ENCODE results near the gene TBC1D1.

DNA sequence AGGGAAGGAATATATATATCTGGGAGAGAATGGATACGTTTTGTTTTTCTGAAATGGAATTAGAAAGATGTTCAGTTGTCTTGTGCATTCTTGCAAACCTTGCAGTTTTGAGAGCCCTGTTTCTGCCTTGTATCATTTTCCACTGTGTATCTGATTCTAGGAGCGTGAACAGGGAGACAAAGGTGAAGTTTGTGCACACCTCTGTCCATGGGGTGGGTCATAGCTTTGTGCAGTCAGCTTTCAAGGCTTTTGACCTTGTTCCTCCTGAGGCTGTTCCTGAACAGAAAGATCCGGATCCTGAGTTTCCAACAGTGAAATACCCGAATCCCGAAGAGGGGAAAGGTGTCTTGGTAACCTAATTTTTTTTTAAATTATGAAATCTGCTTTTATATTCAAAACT, 46.7 kb upstream of the TBC1D1 start:
- TF ChIP-seq TAF1 (IDR thresholded peaks at IDR 0.05; ENCODE audit: borderline replicate concordance, insufficient read depth, low read length), result no peak
- TF ChIP-seq, protein P1, sequence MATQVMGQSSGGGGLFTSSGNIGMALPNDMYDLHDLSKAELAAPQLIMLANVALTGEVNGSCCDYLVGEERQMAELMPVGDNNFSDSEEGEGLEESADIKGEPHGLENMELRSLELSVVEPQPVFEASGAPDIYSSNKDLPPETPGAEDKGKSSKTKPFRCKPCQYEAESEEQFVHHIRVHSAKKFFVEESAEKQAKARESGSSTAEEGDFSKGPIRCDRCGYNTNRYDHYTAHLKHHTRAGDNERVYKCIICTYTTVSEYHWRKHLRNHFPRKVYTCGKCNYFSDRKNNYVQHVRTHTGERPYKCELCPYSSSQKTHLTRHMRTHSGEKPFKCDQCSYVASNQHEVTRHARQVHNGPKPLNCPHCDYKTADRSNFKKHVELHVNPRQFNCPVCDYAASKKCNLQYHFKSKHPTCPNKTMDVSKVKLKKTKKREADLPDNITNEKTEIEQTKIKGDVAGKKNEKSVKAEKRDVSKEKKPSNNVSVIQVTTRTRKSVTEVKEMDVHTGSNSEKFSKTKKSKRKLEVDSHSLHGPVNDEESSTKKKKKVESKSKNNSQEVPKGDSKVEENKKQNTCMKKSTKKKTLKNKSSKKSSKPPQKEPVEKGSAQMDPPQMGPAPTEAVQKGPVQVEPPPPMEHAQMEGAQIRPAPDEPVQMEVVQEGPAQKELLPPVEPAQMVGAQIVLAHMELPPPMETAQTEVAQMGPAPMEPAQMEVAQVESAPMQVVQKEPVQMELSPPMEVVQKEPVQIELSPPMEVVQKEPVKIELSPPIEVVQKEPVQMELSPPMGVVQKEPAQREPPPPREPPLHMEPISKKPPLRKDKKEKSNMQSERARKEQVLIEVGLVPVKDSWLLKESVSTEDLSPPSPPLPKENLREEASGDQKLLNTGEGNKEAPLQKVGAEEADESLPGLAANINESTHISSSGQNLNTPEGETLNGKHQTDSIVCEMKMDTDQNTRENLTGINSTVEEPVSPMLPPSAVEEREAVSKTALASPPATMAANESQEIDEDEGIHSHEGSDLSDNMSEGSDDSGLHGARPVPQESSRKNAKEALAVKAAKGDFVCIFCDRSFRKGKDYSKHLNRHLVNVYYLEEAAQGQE (IDR thresholded peaks at IDR 0.05; ENCODE audit: insufficient read depth in 1 of 2, low read depth in 2 of 2, low read length in 2 of 2), result no peak
